Stimulated activated CD4-positive, alpha-beta T cell treated with anti-CD3 and anti-CD28 coated beads, Interleukin-1b, Interleukin-23, amount 100 ng/mL, for 48 hours (primary cell): ENCODE results near the gene SLC38A6.

Experiments
- DNase-seq: peaks from one replicate; pipeline ENCODE4 v3.0.0-alpha.2; 2020

The SLC38A6 gene

GRCh38 chr14:60981633-60982455 is 799 bp downstream of the SLC38A6 start:
- DNase-seq = no peak

- no peak for DNase-seq
Measured at GRCh38 chr14:60984196-60984595, 3.2 kb downstream of the SLC38A6 start.

GRCh38 chr14:60986500-60986899 is 5.5 kb downstream of the SLC38A6 start:
- DNase-seq = no peak

GRCh38 chr14:60989599-60989998 is 8.6 kb downstream of the SLC38A6 start:
- no peak for DNase-seq

- DNase-seq = no peak
Measured at GRCh38 chr14:60998617-60999016, 17.6 kb downstream of the SLC38A6 start.

GRCh38 chr14:60999536-60999935 is 18.5 kb downstream of the SLC38A6 start:
- no peak for DNase-seq

- DNase-seq = no peak
Measured at GRCh38 chr14:61003571-61003970, 22.5 kb downstream of the SLC38A6 start.

- DNase-seq = no peak
Measured at GRCh38 chr14:61019537-61019936, 38.5 kb downstream of the SLC38A6 start.

- peak; percentile 44 for DNase-seq
Measured at GRCh38 chr14:61025251-61026223, 44.5 kb downstream of the SLC38A6 start.

- DNase-seq = no peak
Measured at GRCh38 chr14:61026526-61026925, 45.5 kb downstream of the SLC38A6 start.

- DNase-seq = no peak
Measured at GRCh38 chr14:61031026-61031425, 50.0 kb downstream of the SLC38A6 start.

GRCh38 chr14:61033054-61033453 is 52.0 kb downstream of the SLC38A6 start:
- no peak for DNase-seq

GRCh38 chr14:61033855-61034254 is 52.8 kb downstream of the SLC38A6 start:
- no peak for DNase-seq

GRCh38 chr14:61034416-61035120 is 53.5 kb downstream of the SLC38A6 start:
- DNase-seq = no peak

GRCh38 chr14:61037215-61037614 is 56.2 kb downstream of the SLC38A6 start:
- no peak for DNase-seq

GRCh38 chr14:61041704-61042103 is 60.7 kb downstream of the SLC38A6 start:
- no peak for DNase-seq

- no peak for DNase-seq
Measured at GRCh38 chr14:61042220-61042619, 61.2 kb downstream of the SLC38A6 start.

GRCh38 chr14:61043506-61043905 is 62.5 kb downstream of the SLC38A6 start:
- no peak for DNase-seq

GRCh38 chr14:61047021-61047420 is 66.0 kb downstream of the SLC38A6 start:
- no peak for DNase-seq

- no peak for DNase-seq
Measured at GRCh38 chr14:61048640-61049039, 67.6 kb downstream of the SLC38A6 start.

GRCh38 chr14:61050417-61050816 is 69.4 kb downstream of the SLC38A6 start:
- DNase-seq = no peak

GRCh38 chr14:61051051-61051450 is 70.0 kb downstream of the SLC38A6 start:
- no peak for DNase-seq

- no peak for DNase-seq
Measured at GRCh38 chr14:61051621-61052020, 70.6 kb downstream of the SLC38A6 start.
